Measurements from ENCODE around the gene ETV3. TPM values are rescaled to one million over a fixed set of nuclear protein-coding genes. Genes with fewer than 3 reads are reported as not detected.

Gene ETV3
- total and polyA plus RNA-seq, 2 of the 13 experiments (the other 11 are each of a cell fraction or from before 2014, with no cell fraction given): 4.2 to 5.8 TPM

- H3K27me3 ChIP-seq (ENCODE audit: control insufficient read depth in 1 of 2, insufficient read depth in 2 of 2, low read length in 2 of 2): peaks cover 1 to 19% of the 10 kb centered on the region in 2 experiments; a peak in 4 of 5 replicates
- intact Hi-C loops (cut with micrococcal nuclease; ENCODE audit: unreplicated experiment): no loop called here
- H3K36me3 ChIP-seq (replicated peaks in 1 of 2; ENCODE audit: control insufficient read depth in 1 of 2, insufficient read depth in 2 of 2, low read length in 2 of 2): no peaks in the 10 kb centered on the region
- DNase-seq (ENCODE audit: low spot score): peak; percentile 12
- BruUV-seq (replicated peaks): no TSS peak
- FAIRE-seq: no peak
- TF ChIP-seq CTCF (CRISPR knock-in tag; IDR thresholded peaks at IDR 0.05) (peak; percentile 54), ZSCAN30 (CRISPR knock-in tag; IDR thresholded peaks at IDR 0.05) (no peak)
- CTCF ChIA-PET (ENCODE audit: low intra/inter-chr PET ratio, low total read pairs): interaction anchor here (1.5 kb wide), 1 partner anchor 319 kb away, joined by 8 read pairs; no protein-coding TSS in a partner anchor
- no peak overlapping the region for H3K4me2 ChIP-seq (ENCODE audit: low read depth, low read length)
- H4K20me1 ChIP-seq (ENCODE audit: insufficient read depth, low read length): no peaks in the 10 kb centered on the region
- H3K9ac ChIP-seq (ENCODE audit: insufficient read depth, low read depth, low read length): no peak overlapping the region
- H3K79me2 ChIP-seq (ENCODE audit: insufficient read depth, low read length): no peaks in the 10 kb centered on the region
- POLR2A ChIA-PET: no interaction called here
- ATAC-seq: no peak; the same call in 2 of the 3 replicates
- H3K4me1 ChIP-seq (ENCODE audit: insufficient read depth, low read length): no peaks in the 10 kb centered on the region
- H3K9me3 ChIP-seq (ENCODE audit: low read length): no peaks in the 10 kb centered on the region
- in situ Hi-C loops (cut with HindIII; ENCODE audit: extremely low pct_ligation_motif_present, low pct_unique_long_range_greater_than_20kb): no loop called here
- H2AFZ ChIP-seq (ENCODE audit: low read length): no peak overlapping the region
- no peak overlapping the region for H3K4me3 ChIP-seq (replicated peaks in 1 of 3; ENCODE audit: insufficient read depth in 1 of 3, low read depth in 2 of 3, low read length in 3 of 3)
- WGBS (ENCODE audit: low lambda C conversion rate): 42% methylated on average over 17 of the region's 22 CpGs
- no peak overlapping the region for H3K27ac ChIP-seq (ENCODE audit: extremely low read length, insufficient read depth, low read length)
Observed at GRCh38 chr1:157170677-157171515, 32.7 kb upstream of the ETV3 start.

GRCh38 chr1:157168015-157168414, 29.8 kb upstream of the ETV3 start:
- ChIA-PET CTCF (ENCODE audit: low intra/inter-chr PET ratio, low total read pairs) (no interaction called here), POLR2A (no interaction called here)
- Histone ChIP-seq H3K4me3 (replicated peaks in 1 of 3; ENCODE audit: insufficient read depth in 1 of 3, low read depth in 2 of 3, low read length in 3 of 3) (no peak overlapping the region), H3K4me1 (ENCODE audit: insufficient read depth, low read length) (no peaks in the 10 kb centered on the region), H3K36me3 (replicated peaks in 1 of 2; ENCODE audit: control insufficient read depth in 1 of 2, insufficient read depth in 2 of 2, low read length in 2 of 2) (no peaks in the 10 kb centered on the region), H3K27me3 (ENCODE audit: control insufficient read depth in 1 of 2, insufficient read depth in 2 of 2, low read length in 2 of 2) (peaks cover 3 to 23% of the 10 kb centered on the region in 2 experiments; a peak in 3 of 5 replicates), H3K4me2 (ENCODE audit: low read depth, low read length) (no peak overlapping the region), H3K9me3 (ENCODE audit: low read length) (no peaks in the 10 kb centered on the region), H3K27ac (ENCODE audit: extremely low read length, insufficient read depth, low read length) (no peak overlapping the region), H3K79me2 (ENCODE audit: insufficient read depth, low read length) (no peaks in the 10 kb centered on the region), H4K20me1 (ENCODE audit: insufficient read depth, low read length) (no peaks in the 10 kb centered on the region), H2AFZ (ENCODE audit: low read length) (no peak overlapping the region), H3K9ac (ENCODE audit: insufficient read depth, low read depth, low read length) (no peak overlapping the region)
- DNase-seq (ENCODE audit: low spot score) (no peak), FAIRE-seq (no peak), ATAC-seq (no peak)
- in situ Hi-C loops (cut with HindIII; ENCODE audit: extremely low pct_ligation_motif_present, low pct_unique_long_range_greater_than_20kb) (no loop called here), intact Hi-C loops (cut with micrococcal nuclease; ENCODE audit: unreplicated experiment) (no loop called here)
- WGBS (ENCODE audit: low lambda C conversion rate): 10% methylated on average over 8 of the region's 9 CpGs
- no TSS peak for BruUV-seq (replicated peaks)
- TF ChIP-seq ZNF34 (CRISPR knock-in tag; IDR thresholded peaks at IDR 0.05; ENCODE audit: borderline replicate concordance) (no peak), ZNF773 (CRISPR knock-in tag; IDR thresholded peaks at IDR 0.05; ENCODE audit: borderline replicate concordance) (no peak), GPN1 (CRISPR knock-in tag; IDR thresholded peaks at IDR 0.05; ENCODE audit: borderline replicate concordance) (no peak), CBX1 (IDR thresholded peaks at IDR 0.05; ENCODE audit: low read depth) (no peak), ZKSCAN1 (IDR thresholded peaks at IDR 0.05; ENCODE audit: low read length) (no peak), ZNF317 (CRISPR knock-in tag; IDR thresholded peaks at IDR 0.05) (no peak), ZNF232 (CRISPR knock-in tag; IDR thresholded peaks at IDR 0.05; ENCODE audit: borderline replicate concordance) (no peak)
